Stimulated activated CD4-positive, alpha-beta T cell treated with anti-CD3 and anti-CD28 coated beads, Interleukin-12 subunit alpha, Interleukin-12 subunit beta, amount 100 ng/mL, for 24 hours (primary cell): Measurements from ENCODE around the gene CDC42EP2.

Experiments
- DNase-seq, 2 experiments: peaks; one replicate each; pipeline ENCODE4 v3.0.0-alpha.2; 2020; ENCODE audit warnings: low read depth in 2 of 2

CDC42EP2 gene

GRCh38 chr11:65356394-65356972 lies 41.8 kb downstream of the CDC42EP2 start:
- no peak for DNase-seq

- no peak for DNase-seq
These were observed 43.2 kb downstream of the CDC42EP2 start for GRCh38 chr11:65357856-65358356.

GRCh38 chr11:65362320-65362931 lies 47.8 kb downstream of the CDC42EP2 start:
- no peak for DNase-seq

GRCh38 chr11:65362966-65363365 lies 48.3 kb downstream of the CDC42EP2 start:
- no peak for DNase-seq

DNA sequence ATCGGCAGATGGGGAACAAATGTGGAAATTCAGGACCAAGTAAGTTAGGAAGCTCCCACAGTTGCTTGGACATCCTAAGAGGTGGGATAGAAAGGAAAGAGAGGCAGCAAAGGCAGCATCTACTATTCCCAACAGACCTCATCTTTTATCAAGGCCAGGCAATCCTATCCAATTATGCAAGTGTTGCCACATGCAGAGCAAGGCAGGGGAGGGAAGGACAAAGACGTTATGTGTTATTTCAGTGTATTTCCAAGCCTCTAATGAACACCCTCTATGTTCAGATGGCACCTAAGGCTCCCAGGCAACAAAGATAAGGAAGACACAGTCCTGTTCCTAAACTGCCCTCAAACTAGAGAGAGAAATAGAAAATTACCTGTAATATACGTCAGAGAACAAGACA lies 49.1 kb downstream of the CDC42EP2 start:
- DNase-seq: no peak

GRCh38 chr11:65366340-65366773 lies 51.7 kb downstream of the CDC42EP2 start:
- no peak for DNase-seq

DNA sequence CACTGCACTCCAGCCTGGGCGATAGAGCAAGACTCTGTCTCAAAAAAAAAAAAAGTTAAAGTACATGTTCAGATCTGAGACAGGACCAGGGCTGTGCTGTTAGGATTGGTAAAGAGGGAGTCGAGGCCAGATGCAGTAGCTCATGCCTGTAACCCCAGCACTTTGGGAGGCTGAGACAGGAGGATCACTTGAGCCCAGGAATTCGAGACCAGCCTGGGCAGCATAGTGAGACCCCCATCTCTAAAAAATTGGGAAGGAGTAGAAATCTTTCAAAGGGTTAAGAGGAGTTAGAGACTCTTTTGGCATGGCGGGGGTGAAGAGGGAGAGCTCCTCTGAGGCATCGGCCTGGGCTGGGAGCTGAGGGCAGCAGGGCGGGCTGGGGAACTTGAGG lies 56.0 kb downstream of the CDC42EP2 start:
- no peak for DNase-seq
